Right lobe of liver (tissue), 6 donors: ENCODE measurements around the gene KCNMA1. TPM values are rescaled to one million over a fixed set of nuclear protein-coding genes. Genes with fewer than 3 reads are reported as not detected.

ENCODE experiments used
- ATAC-seq, 4 donors: fragments of 200-7000 bp; cut with Tn5 transposase; one replicate each; pipeline ENCODE4 v1.9.1; 2020; ENCODE audit warnings: mild to moderate bottlenecking in 4 of 4, moderate library complexity in 4 of 4
- DNase-seq, 3 donors: peaks; one replicate each; pipeline ENCODE4 v3.0.0-alpha.2; 2020
- H3K27ac ChIP-seq, 3 donors: fragments of 200-600 bp; one replicate each; pipeline ENCODE4 v1.8.0; 2022
- H3K27me3 ChIP-seq, 2 donors: fragments of 200-600 bp; one replicate each; pipeline ENCODE4 v1.8.0; 2022
- H3K36me3 ChIP-seq, 4 donors: fragments of 200-600 bp; sonication (generic) in 1 of 4; one replicate each; pipeline versions ENCODE4 v1.5.1 to v1.8.0; 2017 to 2022; ENCODE audit warnings: control low read depth in 1 of 4
- H3K4me1 ChIP-seq, 4 donors: fragments of 200-600 bp; sonication (generic) in 1 of 4; one replicate each; pipeline versions ENCODE4 v1.5.1 to v1.8.0; 2017 to 2022; ENCODE audit warnings: control low read depth in 1 of 4
- H3K4me3 ChIP-seq, 3 donors: fragments of 200-600 bp; one replicate each; pipeline ENCODE4 v1.8.0; 2022
- H3K9me3 ChIP-seq, 4 donors: fragments of 200-600 bp; sonication (generic) in 1 of 4; one replicate each; pipeline versions ENCODE4 v1.5.1 to v1.8.0; 2017 to 2022; ENCODE audit warnings: control low read depth in 1 of 4
- POLR2A ChIP-seq: fragments of 450-650 bp; IDR thresholded peaks from one replicate; pipeline ENCODE4 v1.6.1; 2017; ENCODE audit warnings: antibody characterized with exemption, mild to moderate bottlenecking
- WGBS: methylation state at CpG from one replicate; pipeline ENCODE4 v1.1.6; 2018; ENCODE audit warnings: low coverage, low lambda C conversion rate; ENCODE audit not compliant: insufficient coverage; ENCODE audit errors: missing lambda C conversion rate; 5-methylcytosine and 5-hydroxymethylcytosine counted together
- intact Hi-C, 2 donors: fragments of 100-400 bp; cut with DNase I; formaldehyde crosslinking; loops; one replicate each; pipeline versions ENCODE4 v1.11.2 to v1.14.1; 2022
- total RNA-seq, 6 experiments: library from RNA; depleted of rRNA in 2 of 6; stranded (reverse); fragments of >200 nt in 2 of 6; fragmentation: NEBNext Ultra II Directional in 3 of 6; extraction: Animal tissue kit (Norgen Biotek cat#: 25700) in 3 of 6; gene quantifications; one replicate each; pipeline versions ENCODE4 v1.1.0 to v1.2.4, GENCODE V29; 2016 to 2023
- TF ChIP-seq, protein P1 (sequence below), 4 donors: fragments of 200-600 bp in 3 of 4; fragments of 450-650 bp in 1 of 4; IDR thresholded peaks; one replicate each; pipeline versions ENCODE4 v1.5.1 to v1.8.0; 2016 to 2022; ENCODE audit warnings: antibody characterized with exemption in 4 of 4, mild to moderate bottlenecking in 2 of 4
- donor health status: DM: no; HTN: yes; CAD: no.
- donor health status: DM: no; HTN: no; CAD: no.
- donor health status: DM: no; HTN: no; CAD: no.
- donor health status: DM: no; HTN: yes; CAD: no.
- donor health status: DM: no; HTN: yes; CAD: no.

The KCNMA1 gene
- total RNA-seq, 6 experiments from 2014 or later, result 5.7 to 48.0 (median 15.1) TPM

DNA sequence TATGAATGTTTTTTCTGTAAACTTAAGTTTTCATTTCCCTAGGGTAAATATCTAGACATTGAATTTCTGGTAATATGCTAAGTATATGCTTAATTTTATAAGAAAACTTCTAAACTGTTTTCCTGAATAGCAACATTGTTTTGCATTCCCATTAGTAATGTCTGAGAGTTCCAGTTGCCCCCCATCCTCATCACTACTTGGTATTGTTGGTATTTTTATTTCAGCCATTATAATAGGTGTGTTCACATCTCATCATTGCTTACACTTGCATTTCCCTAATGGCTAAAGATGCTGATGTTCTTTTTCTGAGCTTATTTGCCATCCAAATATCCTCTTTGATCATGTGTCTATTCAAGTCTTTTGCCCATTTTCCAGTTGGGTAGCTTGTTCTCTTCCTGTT, 269.6 kb downstream of the KCNMA1 start:
- Histone ChIP-seq H3K27me3 (no peaks in the 10 kb centered on the region), H3K9me3 (no peaks in the 10 kb centered on the region), H3K4me3 (no peak overlapping the region), H3K4me1 (peaks cover 0 to 27% (median 10%) of the 10 kb centered on the region in 4 donors), H3K36me3 (no peaks in the 10 kb centered on the region), H3K27ac (no peak overlapping the region)
- TF ChIP-seq, protein P1, sequence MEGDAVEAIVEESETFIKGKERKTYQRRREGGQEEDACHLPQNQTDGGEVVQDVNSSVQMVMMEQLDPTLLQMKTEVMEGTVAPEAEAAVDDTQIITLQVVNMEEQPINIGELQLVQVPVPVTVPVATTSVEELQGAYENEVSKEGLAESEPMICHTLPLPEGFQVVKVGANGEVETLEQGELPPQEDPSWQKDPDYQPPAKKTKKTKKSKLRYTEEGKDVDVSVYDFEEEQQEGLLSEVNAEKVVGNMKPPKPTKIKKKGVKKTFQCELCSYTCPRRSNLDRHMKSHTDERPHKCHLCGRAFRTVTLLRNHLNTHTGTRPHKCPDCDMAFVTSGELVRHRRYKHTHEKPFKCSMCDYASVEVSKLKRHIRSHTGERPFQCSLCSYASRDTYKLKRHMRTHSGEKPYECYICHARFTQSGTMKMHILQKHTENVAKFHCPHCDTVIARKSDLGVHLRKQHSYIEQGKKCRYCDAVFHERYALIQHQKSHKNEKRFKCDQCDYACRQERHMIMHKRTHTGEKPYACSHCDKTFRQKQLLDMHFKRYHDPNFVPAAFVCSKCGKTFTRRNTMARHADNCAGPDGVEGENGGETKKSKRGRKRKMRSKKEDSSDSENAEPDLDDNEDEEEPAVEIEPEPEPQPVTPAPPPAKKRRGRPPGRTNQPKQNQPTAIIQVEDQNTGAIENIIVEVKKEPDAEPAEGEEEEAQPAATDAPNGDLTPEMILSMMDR (IDR thresholded peaks at IDR 0.05), result no peak
- TF ChIP-seq POLR2A, result no peak
- DNase-seq (no peak), ATAC-seq (no peak)
- intact Hi-C loops, result no loop called here

DNA sequence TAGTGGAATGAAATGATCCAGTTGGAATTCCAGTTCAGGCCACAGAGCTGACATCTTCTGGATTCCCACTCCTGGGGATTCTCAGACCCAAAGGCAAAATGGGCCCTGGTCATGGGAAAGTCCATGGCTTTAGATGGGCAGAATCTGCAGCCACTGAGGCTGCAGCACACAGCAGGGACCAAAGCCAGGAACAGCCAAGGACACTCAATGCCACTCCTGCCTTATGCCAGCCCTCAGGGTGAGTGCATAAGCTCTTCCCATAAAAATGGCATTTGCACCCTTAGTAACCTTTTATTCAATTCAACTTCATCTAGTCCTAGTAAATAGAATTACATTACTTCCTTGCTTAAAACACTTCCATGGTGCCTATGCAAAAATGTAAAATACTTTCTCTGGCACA, 274.4 kb downstream of the KCNMA1 start:
- no peak for ATAC-seq
- Histone ChIP-seq H3K27ac (no peak overlapping the region), H3K27me3 (no peaks in the 10 kb centered on the region), H3K4me3 (no peak overlapping the region), H3K36me3 (no peaks in the 10 kb centered on the region), H3K4me1 (no peaks in the 10 kb centered on the region), H3K9me3 (no peaks in the 10 kb centered on the region)
- intact Hi-C loops, result no loop called here
- TF ChIP-seq, protein P1 (IDR thresholded peaks at IDR 0.05), result no peak
- no peak for TF ChIP-seq POLR2A
- no peak for DNase-seq

DNA sequence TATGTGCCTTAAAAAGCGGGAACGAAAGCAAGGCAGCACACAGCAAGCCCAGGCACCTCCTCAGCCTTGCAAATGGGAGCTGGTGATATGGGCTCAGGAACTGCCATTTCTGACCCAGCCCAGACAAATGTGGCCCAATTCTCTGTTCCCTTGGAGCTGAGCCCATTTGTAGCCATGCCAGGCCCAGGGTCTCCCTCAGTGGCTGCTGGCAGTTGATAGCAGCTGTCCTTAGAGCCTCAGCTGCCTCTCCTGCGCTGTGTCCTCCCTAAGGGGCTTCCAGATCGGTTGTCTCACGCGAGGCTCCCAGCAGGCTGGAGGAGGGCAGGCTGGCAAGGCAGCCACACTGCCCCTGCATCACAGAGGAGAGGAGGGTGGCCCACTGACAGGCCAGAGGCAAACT, 275.8 kb downstream of the KCNMA1 start:
- WGBS, result no CpG with 5 or more reads among the region's 6 CpGs
- no peak for DNase-seq
- Histone ChIP-seq H3K4me1 (no peaks in the 10 kb centered on the region), H3K36me3 (no peaks in the 10 kb centered on the region), H3K27me3 (no peaks in the 10 kb centered on the region), H3K9me3 (no peaks in the 10 kb centered on the region), H3K27ac (no peak overlapping the region), H3K4me3 (no peak overlapping the region)
- intact Hi-C loops, result no loop called here
- ATAC-seq, result no peak
- TF ChIP-seq POLR2A, result no peak
- TF ChIP-seq, protein P1 (IDR thresholded peaks at IDR 0.05), result no peak

DNA sequence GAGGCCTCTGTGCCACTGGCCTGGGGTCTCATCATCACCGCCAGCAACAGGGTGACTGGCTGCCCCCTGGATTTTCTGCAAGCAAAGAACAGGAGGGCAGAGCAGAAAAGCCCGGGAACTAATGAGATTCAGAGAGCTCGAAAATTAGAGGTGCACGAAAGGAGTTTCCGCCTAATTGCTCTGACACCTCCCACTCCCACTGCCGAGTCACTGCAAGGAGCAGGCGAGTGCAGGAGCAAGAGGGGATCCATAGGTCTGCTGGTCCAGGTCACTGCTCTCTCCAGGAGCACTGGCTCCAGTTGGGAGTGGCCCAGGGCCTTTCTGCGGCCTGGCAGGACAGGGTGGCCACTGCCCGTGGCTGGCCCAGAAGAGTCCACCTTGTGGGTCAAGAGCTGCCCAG, 276.2 kb downstream of the KCNMA1 start:
- intact Hi-C loops, result no loop called here
- 100% methylated on average over 5 of the region's 9 CpGs for WGBS
- DNase-seq, result no peak

DNA sequence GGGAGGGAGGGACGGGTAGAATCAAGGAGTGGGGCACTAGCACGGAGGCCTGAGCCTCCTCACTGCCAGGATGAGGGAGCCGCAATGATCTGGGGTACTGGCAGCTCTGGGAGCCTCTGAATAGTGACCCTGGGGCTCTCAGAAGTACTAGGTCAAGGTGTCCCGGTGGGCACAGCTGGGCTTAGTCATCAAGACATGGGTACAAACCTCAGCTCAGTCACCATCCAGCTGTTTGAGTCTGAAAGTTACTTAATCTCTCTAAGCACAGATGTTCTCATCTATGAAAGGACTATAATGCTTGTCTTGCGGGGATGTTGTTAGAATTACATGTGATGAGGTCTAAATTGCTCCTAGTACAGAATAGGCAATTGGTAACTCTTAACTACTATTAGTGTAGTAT, 276.8 kb downstream of the KCNMA1 start:
- no peak for DNase-seq
- no peaks in the 10 kb centered on the region for H3K9me3 ChIP-seq
- H3K4me3 ChIP-seq, result no peak overlapping the region
- H3K27me3 ChIP-seq, result no peaks in the 10 kb centered on the region
- intact Hi-C loops, result no loop called here
- ATAC-seq, result no peak
- no peaks in the 10 kb centered on the region for H3K36me3 ChIP-seq
- H3K27ac ChIP-seq, result no peak overlapping the region
- no peak for TF ChIP-seq POLR2A
- TF ChIP-seq, protein P1 (IDR thresholded peaks at IDR 0.05), result no peak
- H3K4me1 ChIP-seq, result no peaks in the 10 kb centered on the region
- WGBS, result 77% methylated on average over 3 of the region's 5 CpGs

More for the DNA sequence above, 276.2 kb downstream of the KCNMA1 start:
- H3K27me3 ChIP-seq, result no peaks in the 10 kb centered on the region
- H3K4me1 ChIP-seq, result no peaks in the 10 kb centered on the region
- ATAC-seq, result no peak
- no peak overlapping the region for H3K27ac ChIP-seq
- H3K4me3 ChIP-seq, result no peak overlapping the region
- H3K9me3 ChIP-seq, result no peaks in the 10 kb centered on the region
- TF ChIP-seq, protein P1 (IDR thresholded peaks at IDR 0.05), result no peak
- no peak for TF ChIP-seq POLR2A
- no peaks in the 10 kb centered on the region for H3K36me3 ChIP-seq
